ENCODE data around the gene SERPINB7. TPM values are rescaled to one million over a fixed set of nuclear protein-coding genes. Genes with fewer than 3 reads are reported as not detected.

Gene SERPINB7
- total and polyA plus RNA-seq, 2 experiments from 2014 or later, result 12.2 to 13.8 TPM

- Histone ChIP-seq H3K4me2 (ENCODE audit: unreplicated experiment) (no peak overlapping the region), H3K4me1 (ENCODE audit: insufficient read depth) (peaks cover 9% of the 10 kb centered on the region), H3K36me3 (ENCODE audit: low read depth) (no peaks in the 10 kb centered on the region), H3K27ac (peak overlapping the region; percentile 12; the same call in 1 of the 2 replicates), H2AFZ (no peak overlapping the region), H3K9ac (peak overlapping the region; percentile 2; the same call in 1 of the 2 replicates), H3F3A (ENCODE audit: insufficient read depth) (no peaks in the 10 kb centered on the region), H3K27me3 (replicated peaks; ENCODE audit: insufficient read depth) (no peaks in the 10 kb centered on the region), H3K9me2 (ENCODE audit: insufficient read depth) (no peaks in the 10 kb centered on the region), H3K79me2 (ENCODE audit: insufficient read depth) (no peaks in the 10 kb centered on the region), H4K20me1 (ENCODE audit: insufficient read depth) (no peaks in the 10 kb centered on the region), H3K9me3 (ENCODE audit: low read depth) (no peaks in the 10 kb centered on the region), H3K4me3 (no peak overlapping the region)
- TF ChIP-seq EZH2phosphoT487 (IDR thresholded peaks at IDR 0.05; ENCODE audit: insufficient read depth, low read depth) (no peak), EZH2 (IDR thresholded peaks at IDR 0.05; ENCODE audit: insufficient read depth, poor library complexity, severe bottlenecking) (no peak)
- peak; percentile 59 for DNase-seq
- in situ Hi-C loops (cut with MboI), result loop anchor here (25.0 kb wide), 1 partner anchor 150 kb away; the partner anchor contains the start of gene SERPINB13
Measured at GRCh38 chr18:63736876-63737275, 38.3 kb upstream of the SERPINB7 start.

- Histone ChIP-seq H3K9ac (no peak overlapping the region), H3K27ac (no peak overlapping the region), H3F3A (ENCODE audit: insufficient read depth) (no peaks in the 10 kb centered on the region), H2AFZ (0 out of 2 replicates have a peak overlapping the region, but pooled peaks have one; percentile 32), H3K9me3 (ENCODE audit: low read depth) (no peaks in the 10 kb centered on the region), H3K27me3 (replicated peaks; ENCODE audit: insufficient read depth) (no peaks in the 10 kb centered on the region), H3K4me1 (ENCODE audit: insufficient read depth) (peaks cover 7% of the 10 kb centered on the region), H3K4me3 (no peak overlapping the region), H3K4me2 (ENCODE audit: unreplicated experiment) (no peak overlapping the region), H3K9me2 (ENCODE audit: insufficient read depth) (no peaks in the 10 kb centered on the region), H4K20me1 (ENCODE audit: insufficient read depth) (no peaks in the 10 kb centered on the region), H3K79me2 (ENCODE audit: insufficient read depth) (no peaks in the 10 kb centered on the region), H3K36me3 (ENCODE audit: low read depth) (no peaks in the 10 kb centered on the region)
- in situ Hi-C loops (cut with MboI), result loop anchor here (5.0 to 25.0 kb wide), 3 partner anchors 103 to 219 kb away; partner anchors contain the start of gene SERPINB13
- DNase-seq, result peak; percentile 72
- 1 to 3% methylated on average over 4 of the region's 4 CpGs for WGBS, 2 experiments (ENCODE audit: low coverage in 1 of 2, low lambda C conversion rate in 2 of 2, missing lambda C conversion rate in 2 of 2)
- TF ChIP-seq EZH2phosphoT487 (IDR thresholded peaks at IDR 0.05; ENCODE audit: insufficient read depth, low read depth), result no peak
- TF ChIP-seq EZH2 (IDR thresholded peaks at IDR 0.05; ENCODE audit: insufficient read depth, poor library complexity, severe bottlenecking), result no peak
Measured at GRCh38 chr18:63741769-63742168, 33.4 kb upstream of the SERPINB7 start.

- H3K9ac ChIP-seq, result no peak overlapping the region
Measured at GRCh38 chr18:63747006-63747405, 28.2 kb upstream of the SERPINB7 start.

GRCh38 chr18:63749489-63749888, 25.7 kb upstream of the SERPINB7 start:
- H3K9ac ChIP-seq, result no peak overlapping the region
- no peaks in the 10 kb centered on the region for H3F3A ChIP-seq (ENCODE audit: insufficient read depth)
- peaks cover 5% of the 10 kb centered on the region; the same call in 1 of the 2 replicates for H3K4me1 ChIP-seq (ENCODE audit: insufficient read depth)
- no peak for DNase-seq
- no peak overlapping the region for H3K4me3 ChIP-seq
- in situ Hi-C loops (cut with MboI), result loop anchor here (10.0 to 25.0 kb wide), 2 partner anchors 95 to 162 kb away; partner anchors contain the start of gene SERPINB13
- H4K20me1 ChIP-seq (ENCODE audit: insufficient read depth), result no peaks in the 10 kb centered on the region
- H3K27me3 ChIP-seq (replicated peaks; ENCODE audit: insufficient read depth), result no peaks in the 10 kb centered on the region
- 97 to 100% methylated on average over 1 of the region's 1 CpG for WGBS, 2 experiments (ENCODE audit: low coverage in 1 of 2, low lambda C conversion rate in 2 of 2, missing lambda C conversion rate in 2 of 2)
- TF ChIP-seq EZH2 (IDR thresholded peaks at IDR 0.05; ENCODE audit: insufficient read depth, poor library complexity, severe bottlenecking), result no peak
- no peak for TF ChIP-seq EZH2phosphoT487 (IDR thresholded peaks at IDR 0.05; ENCODE audit: insufficient read depth, low read depth)
- H3K79me2 ChIP-seq (ENCODE audit: insufficient read depth), result no peaks in the 10 kb centered on the region
- no peak overlapping the region for H3K4me2 ChIP-seq (ENCODE audit: unreplicated experiment)
- H3K27ac ChIP-seq, result no peak overlapping the region
- no peak overlapping the region for H2AFZ ChIP-seq
- H3K9me3 ChIP-seq (ENCODE audit: low read depth), result no peaks in the 10 kb centered on the region
- H3K36me3 ChIP-seq (ENCODE audit: low read depth), result no peaks in the 10 kb centered on the region
- H3K9me2 ChIP-seq (ENCODE audit: insufficient read depth), result no peaks in the 10 kb centered on the region

More at GRCh38 chr18:63747006-63747405, 28.2 kb upstream of the SERPINB7 start:
- Histone ChIP-seq H2AFZ (no peak overlapping the region), H3K9me2 (ENCODE audit: insufficient read depth) (no peaks in the 10 kb centered on the region), H3K4me1 (ENCODE audit: insufficient read depth) (no peaks in the 10 kb centered on the region), H3K27ac (no peak overlapping the region), H3K36me3 (ENCODE audit: low read depth) (no peaks in the 10 kb centered on the region), H3F3A (ENCODE audit: insufficient read depth) (no peaks in the 10 kb centered on the region), H3K4me2 (ENCODE audit: unreplicated experiment) (no peak overlapping the region), H3K4me3 (no peak overlapping the region), H4K20me1 (ENCODE audit: insufficient read depth) (no peaks in the 10 kb centered on the region), H3K9me3 (ENCODE audit: low read depth) (no peaks in the 10 kb centered on the region), H3K27me3 (replicated peaks; ENCODE audit: insufficient read depth) (no peaks in the 10 kb centered on the region), H3K79me2 (ENCODE audit: insufficient read depth) (no peaks in the 10 kb centered on the region)
- DNase-seq, result no peak
- 81 to 90% methylated on average over 2 of the region's 2 CpGs for WGBS, 2 experiments (ENCODE audit: low coverage in 1 of 2, low lambda C conversion rate in 2 of 2, missing lambda C conversion rate in 2 of 2)
- TF ChIP-seq EZH2 (IDR thresholded peaks at IDR 0.05; ENCODE audit: insufficient read depth, poor library complexity, severe bottlenecking) (no peak), EZH2phosphoT487 (IDR thresholded peaks at IDR 0.05; ENCODE audit: insufficient read depth, low read depth) (no peak)
- in situ Hi-C loops (cut with MboI), result loop anchor here (10.0 to 25.0 kb wide), 2 partner anchors 98 to 160 kb away; partner anchors contain the start of gene SERPINB13
